GM19025 (cell line): ENCODE data around the gene FOXN3.
A peak's percentile ranks its signal among the peaks of the same experiment; 100 is the strongest.

Experiments used
- ATAC-seq: cut with Tn5 transposase; IDR thresholded peaks from one replicate; pipeline ENCODE4 v1.9.1; 2021; ENCODE audit warnings: mild to moderate bottlenecking, low read depth, moderate library complexity; ENCODE audit not compliant: unreplicated experiment

Gene FOXN3

GRCh38 chr14:89342049-89342448, 75.0 kb downstream of the FOXN3 start:
- no peak for ATAC-seq

DNA sequence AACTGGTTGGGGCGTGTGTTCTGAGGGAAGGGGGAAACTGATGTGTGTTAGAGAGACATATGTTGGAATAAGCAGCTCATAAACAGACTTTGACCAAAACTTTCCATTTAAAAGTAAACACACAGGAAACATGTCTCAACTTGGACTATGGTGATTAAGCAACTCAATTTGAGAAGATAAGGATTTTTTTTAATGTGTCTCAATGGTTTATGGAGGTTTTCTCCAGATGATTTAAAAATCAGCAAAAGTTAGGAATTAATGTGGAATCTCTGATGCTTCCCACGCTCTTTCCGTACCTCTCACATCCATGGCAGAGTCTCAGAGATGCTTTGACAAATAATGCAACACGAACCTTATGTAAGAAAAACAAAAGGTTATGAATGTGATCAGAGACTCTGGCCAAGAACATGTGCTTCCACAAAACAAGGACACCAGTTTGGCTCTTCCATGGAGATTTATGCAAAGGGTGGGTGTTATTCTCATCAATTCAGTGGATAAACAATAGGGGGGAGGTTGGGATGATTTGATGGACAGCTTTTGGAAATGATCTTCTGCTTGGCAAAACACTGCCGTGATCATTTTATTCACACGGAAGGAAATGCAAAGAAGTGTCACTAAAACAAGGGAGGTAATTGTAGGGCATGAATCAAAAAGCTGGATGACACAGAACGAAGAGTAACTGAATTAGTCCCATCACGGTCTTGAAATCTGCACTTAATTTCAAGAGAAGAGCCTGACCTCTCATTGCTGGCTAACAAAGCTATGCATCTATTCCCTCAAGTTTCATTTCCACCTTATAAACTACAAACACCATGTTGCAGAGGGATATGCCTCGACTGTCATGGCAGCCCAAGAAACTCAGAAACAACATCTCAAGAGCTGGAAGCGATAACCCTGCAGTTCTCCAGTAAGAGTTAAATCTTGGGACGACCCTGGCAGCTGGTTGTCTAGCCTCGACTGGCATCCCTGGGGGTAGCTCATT, 76.5 kb downstream of the FOXN3 start:
- no peak for ATAC-seq

GRCh38 chr14:89339579-89339978, 77.5 kb downstream of the FOXN3 start:
- ATAC-seq: no peak

- no peak for ATAC-seq
These were observed 77.9 kb downstream of the FOXN3 start for GRCh38 chr14:89339158-89339557.

DNA sequence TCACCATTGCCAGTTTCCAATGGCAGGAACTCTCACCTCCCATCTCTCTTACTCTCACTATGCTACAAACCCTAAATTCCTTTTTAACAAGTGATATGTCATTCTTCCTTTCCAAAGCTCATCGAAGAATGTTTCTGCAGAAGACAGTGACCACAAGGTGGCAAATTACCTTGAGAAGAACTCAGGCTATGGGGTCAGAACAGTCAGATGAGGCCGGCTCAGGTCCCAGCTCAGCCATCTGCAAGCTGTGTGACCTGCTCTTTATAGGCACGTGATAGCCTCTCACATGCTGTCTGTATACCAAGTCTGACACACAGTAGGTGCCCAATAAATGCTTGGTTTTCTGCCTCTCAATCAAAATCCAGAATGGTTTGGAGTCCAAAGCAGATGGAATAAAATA, 80.7 kb downstream of the FOXN3 start:
- no peak for ATAC-seq

DNA sequence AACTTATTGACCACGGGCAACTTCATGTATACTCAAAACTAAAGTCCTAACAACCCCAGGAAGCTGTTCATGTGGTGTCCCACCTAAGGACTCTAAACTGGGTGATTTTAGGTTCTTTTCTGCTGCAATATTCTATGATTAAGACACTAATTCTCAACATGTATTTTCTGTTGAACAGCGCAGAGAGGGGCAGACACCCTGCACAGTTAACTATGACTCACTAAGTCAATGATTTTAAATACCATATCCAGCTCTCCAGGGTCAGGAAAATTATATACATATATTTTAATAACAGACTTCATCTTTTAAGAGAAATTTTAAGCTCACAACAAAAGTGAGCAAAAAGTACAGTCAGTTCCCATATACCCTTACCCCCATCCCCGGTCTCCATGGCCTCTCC, 85.0 kb downstream of the FOXN3 start:
- ATAC-seq: no peak

GRCh38 chr14:89331398-89331797, 85.6 kb downstream of the FOXN3 start:
- ATAC-seq: peak; percentile 79

DNA sequence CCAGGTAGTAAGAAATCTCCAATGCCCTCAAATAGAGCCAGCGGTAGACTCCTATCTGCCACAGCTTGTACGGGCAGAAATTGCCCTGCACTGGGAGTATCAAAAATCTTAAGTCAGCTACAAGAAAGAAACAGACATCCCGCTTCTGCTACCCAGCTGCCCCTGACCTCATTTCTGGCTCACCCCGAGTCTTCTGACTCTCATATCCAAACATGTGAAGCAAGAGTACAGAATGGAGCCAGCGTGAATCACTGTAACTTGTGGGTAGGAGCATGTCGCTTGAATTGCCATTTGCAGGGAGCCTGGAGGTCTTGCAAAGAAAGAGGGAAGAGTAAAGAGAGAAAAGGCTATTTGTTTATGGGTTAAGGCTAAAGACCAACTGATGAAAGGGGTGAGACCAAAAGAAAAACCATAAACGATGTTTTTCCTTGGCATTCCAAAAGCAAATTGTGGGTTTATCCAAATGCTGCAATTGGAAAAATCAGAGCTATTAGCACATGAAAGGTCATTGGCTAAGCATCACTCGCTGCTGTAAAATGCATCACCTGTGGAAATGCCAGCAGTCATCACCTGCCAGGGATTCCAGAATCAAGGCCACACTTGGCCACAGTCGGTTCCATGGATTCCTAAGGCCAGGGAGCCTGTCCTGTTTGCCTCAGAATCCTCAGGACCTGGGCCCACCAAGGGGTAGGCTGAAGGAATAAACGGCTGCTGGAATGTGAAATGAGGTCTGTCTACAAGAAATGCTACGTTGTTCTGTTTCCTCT, 86.6 kb downstream of the FOXN3 start:
- ATAC-seq: no peak

DNA sequence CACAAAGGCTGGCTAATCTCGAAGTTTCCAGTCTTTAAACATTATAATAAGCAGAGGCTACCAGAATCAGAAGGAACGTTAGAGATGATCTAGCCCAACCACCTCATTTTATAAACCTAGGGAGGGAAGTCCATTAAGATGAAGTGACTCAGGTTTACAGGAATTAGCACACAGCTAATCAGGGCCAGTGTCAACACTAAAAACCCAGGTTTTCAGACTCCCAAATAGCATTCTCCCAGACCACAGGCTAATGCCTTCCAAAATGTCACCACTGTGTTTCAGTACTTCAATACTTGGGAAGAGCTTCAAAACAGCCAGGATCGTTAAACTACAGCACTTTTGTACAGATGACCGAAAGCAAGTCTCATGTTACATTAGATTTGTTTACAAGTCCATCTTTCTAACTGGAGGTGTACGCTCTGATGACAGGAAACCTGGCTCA, 89.2 kb downstream of the FOXN3 start:
- no peak for ATAC-seq

GRCh38 chr14:89325959-89326358, 91.1 kb downstream of the FOXN3 start:
- no peak for ATAC-seq

DNA sequence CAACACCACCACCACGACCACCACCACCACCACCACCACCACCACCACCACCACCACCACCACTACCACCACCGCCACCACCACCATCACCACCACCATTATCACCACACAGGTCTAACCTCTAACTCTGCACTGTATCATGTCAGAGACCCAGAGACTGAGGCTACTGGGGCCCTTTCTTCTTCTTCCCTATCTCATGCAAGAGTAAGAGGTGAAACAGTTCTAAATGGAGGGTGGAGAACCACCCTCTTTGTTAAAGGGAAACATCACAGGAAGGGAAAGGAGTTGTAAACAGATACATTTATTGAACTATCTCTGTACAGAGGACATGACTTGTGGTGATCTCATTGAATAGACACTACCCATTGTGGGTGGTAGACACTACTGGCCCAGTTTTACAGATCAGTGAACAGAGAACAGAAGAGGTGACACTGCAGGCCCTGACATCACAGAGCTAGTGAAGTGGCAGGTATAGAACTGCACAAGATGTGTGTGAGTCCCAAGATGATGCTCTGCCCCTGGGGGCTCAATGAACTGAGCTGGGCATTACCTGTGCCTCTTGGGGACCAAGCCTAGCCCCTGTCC, 91.6 kb downstream of the FOXN3 start:
- no peak for ATAC-seq

DNA sequence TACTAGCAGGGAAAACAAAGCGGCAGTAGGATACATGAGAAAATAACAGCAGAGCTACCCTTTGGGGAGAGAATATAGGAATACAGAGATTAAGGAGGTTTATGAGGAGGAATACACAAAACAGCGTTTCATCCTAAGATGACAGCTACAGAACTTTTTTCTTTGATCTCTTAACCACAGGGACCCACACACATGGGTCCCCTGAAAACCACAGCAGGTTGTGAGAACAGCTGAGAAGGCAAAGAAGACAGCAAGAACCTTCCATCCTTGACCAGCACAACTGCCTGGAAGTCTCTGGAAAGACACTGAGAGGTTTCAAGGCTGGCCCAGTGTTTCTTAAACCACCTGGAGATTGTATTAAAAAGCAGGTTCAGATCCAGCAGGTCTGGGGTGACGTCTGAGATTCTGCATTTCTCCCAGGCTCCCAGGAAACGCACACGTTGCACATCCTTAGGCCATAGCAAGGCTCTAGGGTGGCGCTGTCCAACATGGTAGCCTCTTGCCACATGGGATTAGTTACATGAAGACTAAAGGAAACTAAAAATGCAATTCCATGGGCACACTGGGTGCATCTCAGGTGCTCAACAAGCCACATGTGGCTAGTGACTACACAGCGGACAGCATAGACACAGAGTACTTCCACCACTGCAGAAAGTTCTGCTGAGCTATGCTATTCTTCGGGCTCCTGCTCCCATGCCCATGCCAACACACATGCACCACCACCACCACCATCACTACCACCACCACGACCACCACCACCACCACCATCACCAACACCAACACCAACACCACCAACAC, 92.3 kb downstream of the FOXN3 start:
- ATAC-seq: no peak

GRCh38 chr14:89320381-89321000, 96.5 kb downstream of the FOXN3 start:
- no peak for ATAC-seq

- ATAC-seq: no peak
These were observed 97.3 kb downstream of the FOXN3 start for GRCh38 chr14:89319687-89320086.

- ATAC-seq: peak; percentile 88
These were observed 99.9 kb downstream of the FOXN3 start for GRCh38 chr14:89317051-89317691.

- no peak for ATAC-seq
These were observed 101.3 kb downstream of the FOXN3 start for GRCh38 chr14:89315493-89316470.

DNA sequence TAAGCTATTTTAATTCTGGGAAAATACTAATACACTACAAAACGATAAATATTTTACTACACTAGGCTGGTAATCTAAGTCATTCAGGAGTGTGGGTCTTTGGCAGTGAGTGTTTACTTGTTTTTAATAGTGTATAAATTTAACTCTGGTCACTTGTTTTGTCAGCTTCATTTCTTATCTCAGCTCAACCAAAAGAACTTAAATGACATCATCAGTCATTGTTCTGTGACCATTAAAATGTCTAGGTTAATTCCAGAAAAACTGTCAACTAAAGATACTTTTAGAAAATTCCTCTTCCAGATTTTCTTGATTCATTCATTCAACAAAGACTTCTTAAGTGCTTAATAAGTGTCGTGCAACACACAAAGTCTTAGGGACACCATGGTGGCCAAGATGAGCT, 102.8 kb downstream of the FOXN3 start:
- ATAC-seq: no peak

DNA sequence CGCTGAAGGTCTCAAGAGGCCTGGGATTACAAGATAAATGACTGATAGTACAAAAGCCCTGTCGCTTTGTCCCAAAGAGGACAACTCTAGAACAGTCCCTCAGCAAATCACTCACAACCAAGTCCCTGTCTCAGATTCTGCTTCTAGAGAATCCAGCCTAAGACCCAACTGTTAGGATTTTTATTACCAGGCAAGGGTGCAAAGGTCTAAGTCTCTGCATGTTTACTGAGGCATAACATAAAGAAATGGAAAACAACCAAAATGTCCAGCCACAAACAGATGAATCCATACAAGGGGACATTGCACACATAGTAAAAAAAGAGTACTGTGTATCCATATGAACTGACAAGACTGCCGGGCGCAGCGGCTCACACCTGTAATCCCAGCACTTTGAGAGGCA, 104.1 kb downstream of the FOXN3 start:
- ATAC-seq: no peak
